ENCODE results near the gene PSMB7.

GRCh38 chr9:124444166-124444565, 28.9 kb upstream of the PSMB7 start:
- TF ChIP-seq EZH2 (IDR thresholded peaks at IDR 0.05; ENCODE audit: low read length, missing control alignments) = no peak
- TF ChIP-seq, protein P1, sequence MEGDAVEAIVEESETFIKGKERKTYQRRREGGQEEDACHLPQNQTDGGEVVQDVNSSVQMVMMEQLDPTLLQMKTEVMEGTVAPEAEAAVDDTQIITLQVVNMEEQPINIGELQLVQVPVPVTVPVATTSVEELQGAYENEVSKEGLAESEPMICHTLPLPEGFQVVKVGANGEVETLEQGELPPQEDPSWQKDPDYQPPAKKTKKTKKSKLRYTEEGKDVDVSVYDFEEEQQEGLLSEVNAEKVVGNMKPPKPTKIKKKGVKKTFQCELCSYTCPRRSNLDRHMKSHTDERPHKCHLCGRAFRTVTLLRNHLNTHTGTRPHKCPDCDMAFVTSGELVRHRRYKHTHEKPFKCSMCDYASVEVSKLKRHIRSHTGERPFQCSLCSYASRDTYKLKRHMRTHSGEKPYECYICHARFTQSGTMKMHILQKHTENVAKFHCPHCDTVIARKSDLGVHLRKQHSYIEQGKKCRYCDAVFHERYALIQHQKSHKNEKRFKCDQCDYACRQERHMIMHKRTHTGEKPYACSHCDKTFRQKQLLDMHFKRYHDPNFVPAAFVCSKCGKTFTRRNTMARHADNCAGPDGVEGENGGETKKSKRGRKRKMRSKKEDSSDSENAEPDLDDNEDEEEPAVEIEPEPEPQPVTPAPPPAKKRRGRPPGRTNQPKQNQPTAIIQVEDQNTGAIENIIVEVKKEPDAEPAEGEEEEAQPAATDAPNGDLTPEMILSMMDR (conservative IDR thresholded peaks at IDR 0.05 in 1 of 2, IDR thresholded peaks at IDR 0.05 in 1 of 2; ENCODE audit: low read depth in 1 of 2, low read length in 2 of 2) = no peak
